Measurements from ENCODE around the gene DYNC1I1. TPM values are rescaled to one million over a fixed set of nuclear protein-coding genes. Genes with fewer than 3 reads are reported as not detected.

Gene DYNC1I1
- total RNA-seq, 1 experiment from 2014 or later = 3.6 TPM

GRCh38 chr7:95971716-95972115 is 199.4 kb downstream of the DYNC1I1 start:
- Histone ChIP-seq H3K36me3 (ENCODE audit: insufficient read depth, low read length, poor library complexity, severe bottlenecking) (no peaks in the 10 kb centered on the region), H3K27me3 (replicated peaks; ENCODE audit: insufficient read depth, low read depth, low read length, poor library complexity) (no peaks in the 10 kb centered on the region), H3K4me1 (ENCODE audit: insufficient read depth, low read length, poor library complexity, severe bottlenecking) (no peaks in the 10 kb centered on the region), H3K9me3 (ENCODE audit: low read depth, low read length, poor library complexity, severe bottlenecking) (no peaks in the 10 kb centered on the region), H3K4me3 (ENCODE audit: low read depth, low read length, poor library complexity, severe bottlenecking) (no peak overlapping the region), H3K27ac (ENCODE audit: low read depth, low read length, poor library complexity, severe bottlenecking) (no peak overlapping the region)
- no peak for DNase-seq (ENCODE audit: low spot score)
- no peak for TF ChIP-seq EZH2 (IDR thresholded peaks at IDR 0.05; ENCODE audit: borderline replicate concordance, low read depth, low read length, poor library complexity, severe bottlenecking)
- intact Hi-C loops (cut with micrococcal nuclease; ENCODE audit: unreplicated experiment) = loop anchor here (10.0 kb wide), 1 partner anchor 47 kb away; no protein-coding TSS in a partner anchor
- POLR2A ChIA-PET (ENCODE audit: low non-redundant PET) = no interaction called here
- no TSS peak for BruUV-seq (replicated peaks)
- CTCF ChIA-PET = interaction anchor here (0.6 kb wide), 1 partner anchor 1755 kb away, joined by 9 read pairs; no protein-coding TSS in a partner anchor

GRCh38 chr7:95972523-95972922 is 200.2 kb downstream of the DYNC1I1 start:
- BruUV-seq (replicated peaks) = no TSS peak
- no peaks in the 10 kb centered on the region for H3K4me1 ChIP-seq (ENCODE audit: insufficient read depth, low read length, poor library complexity, severe bottlenecking)
- H3K27ac ChIP-seq (ENCODE audit: low read depth, low read length, poor library complexity, severe bottlenecking) = no peak overlapping the region
- H3K36me3 ChIP-seq (ENCODE audit: insufficient read depth, low read length, poor library complexity, severe bottlenecking) = no peaks in the 10 kb centered on the region
- no peak for DNase-seq (ENCODE audit: low spot score)
- no peak overlapping the region for H3K4me3 ChIP-seq (ENCODE audit: low read depth, low read length, poor library complexity, severe bottlenecking)
- TF ChIP-seq CTCF (conservative IDR thresholded peaks at IDR 0.05; ENCODE audit: low read depth, low read length) (no peak), EZH2 (IDR thresholded peaks at IDR 0.05; ENCODE audit: borderline replicate concordance, low read depth, low read length, poor library complexity, severe bottlenecking) (no peak)
- POLR2A ChIA-PET (ENCODE audit: low non-redundant PET) = no interaction called here
- intact Hi-C loops (cut with micrococcal nuclease; ENCODE audit: unreplicated experiment) = loop anchor here (10.0 kb wide), 1 partner anchor 48 kb away; no protein-coding TSS in a partner anchor
- no peaks in the 10 kb centered on the region for H3K9me3 ChIP-seq (ENCODE audit: low read depth, low read length, poor library complexity, severe bottlenecking)
- H3K27me3 ChIP-seq (replicated peaks; ENCODE audit: insufficient read depth, low read depth, low read length, poor library complexity) = no peaks in the 10 kb centered on the region
- CTCF ChIA-PET = no interaction called here

- no peaks in the 10 kb centered on the region for H3K4me1 ChIP-seq (ENCODE audit: insufficient read depth, low read length, poor library complexity, severe bottlenecking)
- CTCF ChIA-PET = no interaction called here
- no peak for TF ChIP-seq EZH2 (IDR thresholded peaks at IDR 0.05; ENCODE audit: borderline replicate concordance, low read depth, low read length, poor library complexity, severe bottlenecking)
- no peak for TF ChIP-seq CTCF (conservative IDR thresholded peaks at IDR 0.05; ENCODE audit: low read depth, low read length)
- intact Hi-C loops (cut with micrococcal nuclease; ENCODE audit: unreplicated experiment) = loop anchor here (10.0 kb wide), 1 partner anchor 49 kb away; no protein-coding TSS in a partner anchor
- no peaks in the 10 kb centered on the region for H3K9me3 ChIP-seq (ENCODE audit: low read depth, low read length, poor library complexity, severe bottlenecking)
- no peak overlapping the region for H3K4me3 ChIP-seq (ENCODE audit: low read depth, low read length, poor library complexity, severe bottlenecking)
- H3K36me3 ChIP-seq (ENCODE audit: insufficient read depth, low read length, poor library complexity, severe bottlenecking) = no peaks in the 10 kb centered on the region
- BruUV-seq (replicated peaks) = no TSS peak
- DNase-seq (ENCODE audit: low spot score) = no peak
- no peak overlapping the region for H3K27ac ChIP-seq (ENCODE audit: low read depth, low read length, poor library complexity, severe bottlenecking)
- POLR2A ChIA-PET (ENCODE audit: low non-redundant PET) = interaction anchor here (0.7 kb wide), 1 partner anchor 156 kb away, joined by 6 read pairs; no protein-coding TSS in a partner anchor
- peaks cover 4% of the 10 kb centered on the region for H3K27me3 ChIP-seq (replicated peaks; ENCODE audit: insufficient read depth, low read depth, low read length, poor library complexity)
Measured at GRCh38 chr7:95974108-95974507, 201.8 kb downstream of the DYNC1I1 start.

All from A673 (cell line).